OCI-LY1 (cell line): Measurements from ENCODE around the gene TNIP3.

Experiments
- H2AFZ ChIP-seq: fragments of 200-600 bp; sonication (generic), shearing (Covaris generic); 2 replicates; pipeline ENCODE4 v1.6.0; 2014; ENCODE audit warnings: antibody characterized with exemption, mild to moderate bottlenecking, low read length
- H3F3A ChIP-seq: fragments of 200-600 bp; sonication (generic), shearing (Covaris generic); 2 replicates; pipeline ENCODE4 v1.6.0; 2014; ENCODE audit warnings: mild to moderate bottlenecking, antibody characterized with exemption, low read length, moderate library complexity; ENCODE audit not compliant: insufficient read depth
- H3K27ac ChIP-seq: fragments of 200-600 bp; sonication (generic); 2 replicates; pipeline ENCODE4 v1.5.1; 2014; ENCODE audit warnings: low read length, mixed run types, mild to moderate bottlenecking, low read depth; ENCODE audit not compliant: poor library complexity, severe bottlenecking
- H3K27me3 ChIP-seq: fragments of 200-600 bp; sonication (generic); 2 replicates; pipeline ENCODE4 v1.6.0; 2014; ENCODE audit warnings: antibody characterized with exemption, mild to moderate bottlenecking, low read length, moderate library complexity; ENCODE audit not compliant: insufficient read depth
- H3K36me3 ChIP-seq: fragments of 200-600 bp; sonication (generic); 2 replicates; pipeline ENCODE4 v1.6.1; 2014; ENCODE audit warnings: mild to moderate bottlenecking, antibody characterized with exemption, low read length, moderate library complexity, mixed read lengths; ENCODE audit not compliant: insufficient read depth
- H3K4me1 ChIP-seq: fragments of 200-600 bp; sonication (generic); 2 replicates; pipeline ENCODE4 v1.5.1; 2014; ENCODE audit warnings: mild to moderate bottlenecking, low read length, moderate library complexity; ENCODE audit not compliant: insufficient read depth, severe bottlenecking
- H3K4me2 ChIP-seq: fragments of 200-600 bp; sonication (generic), shearing (Covaris generic); 2 replicates; pipeline ENCODE4 v1.6.1; 2014; ENCODE audit warnings: low read length
- H3K4me3 ChIP-seq: fragments of 200-600 bp; sonication (generic); 2 replicates; pipeline ENCODE4 v1.5.1; 2014; ENCODE audit warnings: low read length, low read depth, mild to moderate bottlenecking, mixed read lengths; ENCODE audit not compliant: poor library complexity, severe bottlenecking
- H3K79me2 ChIP-seq: fragments of 200-600 bp; shearing (Covaris generic); 2 replicates; pipeline ENCODE4 v1.6.1; 2016; ENCODE audit warnings: mixed run types, low read length, mixed read lengths; ENCODE audit not compliant: insufficient read depth
- H3K9ac ChIP-seq: fragments of 200-600 bp; sonication (generic), shearing (Covaris generic); 2 replicates; pipeline ENCODE4 v1.6.1; 2014; ENCODE audit warnings: mild to moderate bottlenecking, low read length, mixed read lengths
- H3K9me2 ChIP-seq: fragments of 200-600 bp; sonication (generic), shearing (Covaris generic); 2 replicates; pipeline ENCODE4 v1.6.1; 2014; ENCODE audit warnings: low read depth, mild to moderate bottlenecking, low read length, mixed read lengths
- H3K9me3 ChIP-seq: fragments of 200-600 bp; shearing (Covaris generic); 2 replicates; pipeline ENCODE4 v1.6.1; 2014; ENCODE audit warnings: low read length, mixed read lengths
- H4K20me1 ChIP-seq: fragments of 200-600 bp; sonication (generic), shearing (Covaris generic); 2 replicates; pipeline ENCODE4 v1.6.0; 2016; ENCODE audit warnings: mild to moderate bottlenecking, low read length; ENCODE audit not compliant: insufficient read depth
- CTCF ChIP-seq: fragments of 200-600 bp; sonication (generic), shearing (Covaris generic); IDR thresholded peaks from 2 replicates; pipeline ENCODE4 v1.5.1; 2017; ENCODE audit warnings: mild to moderate bottlenecking, antibody characterized with exemption, low read length, moderate library complexity, mixed read lengths
- EZH2 ChIP-seq: fragments of 200-600 bp; sonication (generic), shearing (Covaris generic); IDR thresholded peaks from 2 replicates; pipeline ENCODE4 v1.8.0; 2017; ENCODE audit warnings: borderline replicate concordance, mixed run types, mild to moderate bottlenecking, antibody characterized with exemption, low read length, moderate library complexity, mixed read lengths

The TNIP3 gene

GRCh38 chr4:121156822-121157769, 7.0 kb downstream of the TNIP3 start:
- Histone ChIP-seq H3K4me3 (no peak overlapping the region), H3K27ac (no peak overlapping the region), H3K36me3 (no peaks in the 10 kb centered on the region), H3K9me3 (no peaks in the 10 kb centered on the region), H3K27me3 (no peaks in the 10 kb centered on the region), H3K4me1 (no peaks in the 10 kb centered on the region), H3F3A (no peaks in the 10 kb centered on the region), H3K9ac (no peak overlapping the region), H2AFZ (no peak overlapping the region), H3K4me2 (no peak overlapping the region), H4K20me1 (no peaks in the 10 kb centered on the region), H3K9me2 (no peaks in the 10 kb centered on the region), H3K79me2 (no peaks in the 10 kb centered on the region)
- no peak for TF ChIP-seq CTCF
- TF ChIP-seq EZH2, result no peak

GRCh38 chr4:121155893-121156292, 8.2 kb downstream of the TNIP3 start:
- no peaks in the 10 kb centered on the region for H4K20me1 ChIP-seq
- no peak for TF ChIP-seq CTCF
- TF ChIP-seq EZH2, result no peak
- H2AFZ ChIP-seq, result no peak overlapping the region
- no peak overlapping the region for H3K4me2 ChIP-seq
- no peak overlapping the region for H3K9ac ChIP-seq
- H3K36me3 ChIP-seq, result no peaks in the 10 kb centered on the region
- no peaks in the 10 kb centered on the region for H3K4me1 ChIP-seq
- no peak overlapping the region for H3K4me3 ChIP-seq
- H3K27ac ChIP-seq, result no peak overlapping the region
- no peaks in the 10 kb centered on the region for H3K9me3 ChIP-seq
- H3F3A ChIP-seq, result no peaks in the 10 kb centered on the region
- no peaks in the 10 kb centered on the region for H3K9me2 ChIP-seq
- H3K79me2 ChIP-seq, result no peaks in the 10 kb centered on the region
- H3K27me3 ChIP-seq, result no peaks in the 10 kb centered on the region

- Histone ChIP-seq H2AFZ (no peak overlapping the region), H3K27me3 (no peaks in the 10 kb centered on the region), H3K9me3 (no peaks in the 10 kb centered on the region), H3K27ac (no peak overlapping the region), H4K20me1 (no peaks in the 10 kb centered on the region), H3K9ac (no peak overlapping the region), H3K9me2 (no peaks in the 10 kb centered on the region), H3F3A (no peaks in the 10 kb centered on the region), H3K79me2 (no peaks in the 10 kb centered on the region), H3K4me2 (no peak overlapping the region), H3K36me3 (no peaks in the 10 kb centered on the region), H3K4me1 (no peaks in the 10 kb centered on the region), H3K4me3 (no peak overlapping the region)
- TF ChIP-seq EZH2 (no peak), CTCF (no peak)
These were observed 10.0 kb downstream of the TNIP3 start for GRCh38 chr4:121154103-121154515.
